Keratinocyte (primary cell): Measurements from ENCODE around the gene THOP1. TPM values are rescaled to one million over a fixed set of nuclear protein-coding genes. Genes with fewer than 3 reads are reported as not detected.

Experiments
- DNase-seq: peaks from one replicate; pipeline ENCODE4 v3.0.0-alpha.2; 2011; ENCODE audit warnings: low read depth, missing footprints, low spot score
- FAIRE-seq: peaks from 2 replicates; lab custom pipeline; 2011; peaks lifted over from hg19 to GRCh38; lab: Jason Lieb, UNC
- H2AFZ ChIP-seq: 2 replicates; pipeline ENCODE4 v1.6.0; 2012; ENCODE audit warnings: low read length, control low read depth, inconsistent platforms; ENCODE audit not compliant: control insufficient read depth
- H3K27ac ChIP-seq: 2 replicates; pipeline ENCODE4 v1.5.1; 2011; ENCODE audit warnings: low read length; ENCODE audit not compliant: control insufficient read depth, insufficient read depth
- H3K27me3 ChIP-seq: 3 replicates; pipeline ENCODE4 v1.6.0; 2011; ENCODE audit warnings: low read length; ENCODE audit not compliant: control insufficient read depth, insufficient read depth; ENCODE audit errors: extremely low read depth
- H3K36me3 ChIP-seq, 2 experiments: 2 replicates in 1 of 2; 3 replicates in 1 of 2; pipeline ENCODE4 v1.5.1; 2011; ENCODE audit warnings: low read length in 2 of 2, mild to moderate bottlenecking in 1 of 2; ENCODE audit not compliant: control insufficient read depth in 2 of 2, insufficient read depth in 2 of 2; ENCODE audit errors: extremely low read depth in 1 of 2
- H3K4me1 ChIP-seq: 3 replicates; pipeline ENCODE4 v1.5.1; 2011; ENCODE audit warnings: low read length; ENCODE audit not compliant: control insufficient read depth, insufficient read depth; ENCODE audit errors: extremely low read depth
- H3K4me2 ChIP-seq: 3 replicates; pipeline ENCODE4 v1.6.0; 2011; ENCODE audit warnings: low read depth, low read length; ENCODE audit not compliant: control insufficient read depth, insufficient read depth; ENCODE audit errors: extremely low read depth
- H3K4me3 ChIP-seq, 3 experiments: fragments of 200-600 bp in 1 of 3; sonication (generic) in 1 of 3; 2 replicates in 2 of 3; 3 replicates in 1 of 3; pipeline ENCODE4 v1.5.1; 2011 to 2016; ENCODE audit warnings: low read length in 3 of 3, mild to moderate bottlenecking in 3 of 3, control low read depth in 2 of 3, inconsistent platforms in 1 of 3, low read depth in 1 of 3, mixed read lengths in 1 of 3, mixed run types in 1 of 3, moderate library complexity in 1 of 3; ENCODE audit not compliant: control insufficient read depth in 2 of 3, insufficient read depth in 2 of 3; ENCODE audit errors: extremely low read depth in 1 of 3
- H3K79me2 ChIP-seq: 2 replicates; pipeline ENCODE4 v1.6.0; 2012; ENCODE audit warnings: low read length; ENCODE audit not compliant: control insufficient read depth, insufficient read depth
- H3K9ac ChIP-seq: 3 replicates; pipeline ENCODE4 v1.6.0; 2011; ENCODE audit warnings: low read length; ENCODE audit not compliant: control insufficient read depth, insufficient read depth; ENCODE audit errors: extremely low read depth
- H3K9me1 ChIP-seq: 3 replicates; pipeline ENCODE4 v1.6.0; 2011; ENCODE audit warnings: low read length; ENCODE audit not compliant: control insufficient read depth, insufficient read depth; ENCODE audit errors: extremely low read depth
- H3K9me3 ChIP-seq: 2 replicates; pipeline ENCODE4 v1.5.1; 2012; ENCODE audit warnings: low read depth, low read length; ENCODE audit not compliant: control insufficient read depth
- H4K20me1 ChIP-seq: 3 replicates; pipeline ENCODE4 v1.6.0; 2011; ENCODE audit warnings: low read length; ENCODE audit not compliant: control insufficient read depth, insufficient read depth; ENCODE audit errors: extremely low read depth
- CTCF ChIP-seq, 3 experiments: IDR thresholded peaks in 1 of 3; conservative IDR thresholded peaks in 1 of 3; optimal IDR thresholded peaks in 1 of 3; 2 replicates in 2 of 3; 3 replicates in 1 of 3; pipeline versions ENCODE3 to v1.5.1; 2011; ENCODE audit warnings: low read length in 3 of 3, mild to moderate bottlenecking in 3 of 3, moderate library complexity in 2 of 3, control low read depth in 1 of 3, inconsistent platforms in 1 of 3; ENCODE audit not compliant: insufficient read depth in 2 of 3; ENCODE audit errors: extremely low read depth in 1 of 3
- EZH2 ChIP-seq: IDR thresholded peaks from one replicate; pipeline ENCODE4 v1.6.1; 2012; ENCODE audit warnings: inconsistent platforms, mild to moderate bottlenecking, low read length, moderate library complexity
- dilution Hi-C: fragments of 300-500 bp; cut with MboI; formaldehyde crosslinking; loops from one replicate; pipeline ENCODE4 v1.7.0; 2020; ENCODE audit warnings: low sequenced_read_pairs; ENCODE audit not compliant: extremely low pct_ligation_motif_present
- polyA plus RNA-seq, 5 experiments: library from polyadenylated mRNA; depleted of rRNA in 3 of 5; stranded (reverse) in 3 of 5; stranded (forward) in 1 of 5; unstranded in 1 of 5; fragments of >200 nt; gene quantifications; 1 replicate in 1 of 5; 2 replicates in 3 of 5; 3 replicates in 1 of 5; pipeline versions ENCODE4 v1.2.1 to v1.2.3, GENCODE V29; 2011 to 2012; ENCODE audit warnings: missing spikeins in 2 of 5, low read depth in 1 of 5, low replicate concordance in 1 of 5

The THOP1 gene
- polyA plus RNA-seq, 1 donor (not counting 4 experiments of a cell fraction or from before 2014, with no cell fraction given): 69.9 TPM

GRCh38 chr19:2822846-2823245, 37.5 kb downstream of the THOP1 start:
- Histone ChIP-seq H3K4me1 (peaks cover 7% of the 10 kb centered on the region), H3K79me2 (peaks cover 4% of the 10 kb centered on the region), H3K27ac (no peak overlapping the region), H3K36me3 (no peaks in the 10 kb centered on the region), H3K9me1 (no peaks in the 10 kb centered on the region), H3K9me3 (peaks cover 4% of the 10 kb centered on the region), H2AFZ (no peak overlapping the region), H3K27me3 (no peaks in the 10 kb centered on the region), H4K20me1 (no peaks in the 10 kb centered on the region), H3K4me2 (no peak overlapping the region), H3K9ac (no peak overlapping the region), H3K4me3 (no peak overlapping the region)
- DNase-seq (no peak), FAIRE-seq (no peak)
- dilution Hi-C loops: no loop called here
- TF ChIP-seq CTCF (optimal IDR thresholded peaks at IDR 0.05 in 1 of 3, IDR thresholded peaks at IDR 0.05 in 1 of 3, conservative IDR thresholded peaks at IDR 0.05 in 1 of 3; ENCODE audit: extremely low read depth in 1 of 3, insufficient read depth in 2 of 3, low read length in 3 of 3): no peak
- no peak for TF ChIP-seq EZH2

- no peak for FAIRE-seq
- Histone ChIP-seq H3K4me2 (no peak overlapping the region), H3K4me3 (no peak overlapping the region), H2AFZ (no peak overlapping the region), H3K9ac (no peak overlapping the region), H3K4me1 (peaks cover 7% of the 10 kb centered on the region), H3K9me1 (no peaks in the 10 kb centered on the region), H3K27ac (no peak overlapping the region), H4K20me1 (no peaks in the 10 kb centered on the region), H3K79me2 (peaks cover 4% of the 10 kb centered on the region), H3K27me3 (no peaks in the 10 kb centered on the region), H3K36me3 (no peaks in the 10 kb centered on the region), H3K9me3 (peaks cover 8% of the 10 kb centered on the region)
- dilution Hi-C loops: no loop called here
- TF ChIP-seq CTCF (optimal IDR thresholded peaks at IDR 0.05 in 1 of 3, IDR thresholded peaks at IDR 0.05 in 1 of 3, conservative IDR thresholded peaks at IDR 0.05 in 1 of 3; ENCODE audit: extremely low read depth in 1 of 3, insufficient read depth in 2 of 3, low read length in 3 of 3): no peak
- TF ChIP-seq EZH2: no peak
- no peak for DNase-seq
Observed at GRCh38 chr19:2823646-2824045, 38.3 kb downstream of the THOP1 start.
